Measurements from ENCODE around the gene TAP2. TPM values are rescaled to one million over a fixed set of nuclear protein-coding genes. Genes with fewer than 3 reads are reported as not detected.
A peak's percentile ranks its signal among the peaks of the same experiment; 100 is the strongest.

TAP2 gene
- total and polyA plus RNA-seq, 10 of the 15 experiments (the other 5 are each of a cell fraction or from before 2014, with no cell fraction given), result 5.3 to 77.2 (median 35.3) TPM

- TF ChIP-seq NKRF (conservative IDR thresholded peaks at IDR 0.05) (peak; percentile 55), ZNF592 (IDR thresholded peaks at IDR 0.05) (peak; percentile 78; the same call in 1 of the 2 replicates), CBFB (IDR thresholded peaks at IDR 0.05; ENCODE audit: low read depth) (peak; percentile 55; the same call in 1 of the 2 replicates), POLR2A (IDR thresholded peaks at IDR 0.05; ENCODE audit: low read depth, low read length) (peak; percentile 86), HDAC6 (IDR thresholded peaks at IDR 0.05; ENCODE audit: unreplicated experiment) (no peak), ZNF24 (IDR thresholded peaks at IDR 0.05) (0 out of 2 replicates have a peak, but pooled peaks have one; percentile 26), YY1 (IDR thresholded peaks at IDR 0.05; ENCODE audit: low read depth, low read length) (peak; percentile 85), SREBF2 (IDR thresholded peaks at IDR 0.05; ENCODE audit: low read length) (no peak), ZNF274 (IDR thresholded peaks at IDR 0.05; ENCODE audit: insufficient read depth, insufficient read length) (no peak), POU2F2 (IDR thresholded peaks at IDR 0.05; ENCODE audit: borderline replicate concordance, low read depth, low read length) (peak; percentile 48; the same call in 2 of the 3 replicates), GATAD2B (conservative IDR thresholded peaks at IDR 0.05; ENCODE audit: low read depth) (peak; percentile 55; the same call in 1 of the 2 replicates), CREM (IDR thresholded peaks at IDR 0.05; ENCODE audit: low read depth) (0 out of 2 replicates have a peak, but pooled peaks have one; percentile 24), SIX5 (IDR thresholded peaks at IDR 0.05; ENCODE audit: low read depth, low read length, severe bottlenecking) (no peak), PAX5 (IDR thresholded peaks at IDR 0.05; ENCODE audit: borderline replicate concordance, low read depth, low read length) (no peak), KLF5 (IDR thresholded peaks at IDR 0.05; ENCODE audit: partially characterized antibody) (no peak), E4F1 (IDR thresholded peaks at IDR 0.05; ENCODE audit: borderline replicate concordance, partially characterized antibody) (no peak), NRF1 (conservative IDR thresholded peaks at IDR 0.05; ENCODE audit: low read depth, low read length) (no peak), EGR1 (IDR thresholded peaks at IDR 0.05; ENCODE audit: borderline replicate concordance in 1 of 2, low read depth in 2 of 2, low read length in 2 of 2) (0 out of 3 replicates have a peak, but pooled peaks of 1 of the 2 experiments have one; percentile 6), POLR2AphosphoS5 (IDR thresholded peaks at IDR 0.05; ENCODE audit: low read length) (peak; percentile 75), YBX1 (IDR thresholded peaks at IDR 0.05) (no peak), NR2F1 (conservative IDR thresholded peaks at IDR 0.05) (peak; percentile 37; the same call in 1 of the 2 replicates), RAD21 (IDR thresholded peaks at IDR 0.05; ENCODE audit: insufficient read depth, low read depth, low read length) (peak; percentile 98), IKZF2 (IDR thresholded peaks at IDR 0.05) (peak; percentile 30 to 38; a peak in 1 of 4 replicates)
Measured at GRCh38 chr6:32838114-32838958, at the start of gene TAP2 (continued).

Measured in GM12878 (cell line).